HL-60/S4 treated with phorbol 12-myristate 13-acetate at 8.2 ng/mL for 4 days and 3 days (cell line): Measurements from ENCODE around the gene KRTAP1-5.
"Not testable (repeated sequence)": the region's sequence is repeated elsewhere in the genome, so short reads cannot be mapped to it uniquely, and the experiment has no call there.

Source experiments
- in situ Hi-C: fragments of 300-500 bp; cut with MboI; formaldehyde crosslinking; loops from 2 replicates; pipeline ENCODE4 v1.15.0; 2022; ENCODE audit warnings: low sequenced_read_pairs

The KRTAP1-5 gene

GRCh38 chr17:41009301-41009760 is 17.7 kb downstream of the KRTAP1-5 start:
- in situ Hi-C loops = no loop called here

GRCh38 chr17:41008811-41009210 is 18.2 kb downstream of the KRTAP1-5 start, which contains the start of gene KRTAP3-1:
TSS of gene KRTAP3-1 (minus strand) at chr17:41009128. CDS start at chr17:41009074, 54 bp downstream.
- in situ Hi-C loops = no loop called here

- in situ Hi-C loops = no loop called here
These were observed 22.6 kb downstream of the KRTAP1-5 start for GRCh38 chr17:41004397-41004796.

GRCh38 chr17:41003926-41004325 is 23.1 kb downstream of the KRTAP1-5 start:
- in situ Hi-C loops = no loop called here

- in situ Hi-C loops = no loop called here
These were observed 24.2 kb downstream of the KRTAP1-5 start for GRCh38 chr17:41002814-41003213.

DNA sequence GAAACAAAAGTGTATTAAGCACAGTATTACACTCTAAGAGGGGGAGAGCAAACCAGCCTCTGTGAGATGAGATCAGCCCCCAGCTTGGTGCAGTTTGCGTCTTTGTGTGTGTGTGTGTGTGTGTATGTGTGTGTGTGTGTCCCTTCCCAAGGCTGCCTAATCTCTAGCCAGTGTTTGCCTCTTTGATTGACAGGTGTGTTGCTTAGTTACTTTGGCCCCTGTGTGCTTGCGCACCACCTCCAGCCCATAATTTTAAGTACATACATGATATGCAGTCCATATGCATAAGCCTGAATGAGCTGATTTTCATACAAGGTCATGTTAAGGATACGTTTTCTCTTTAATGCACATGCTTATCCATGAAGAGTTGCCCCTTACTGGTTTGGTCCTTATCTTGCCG is 25.2 kb downstream of the KRTAP1-5 start:
- in situ Hi-C loops = no loop called here

- in situ Hi-C loops = not testable (repeated sequence)
These were observed 27.4 kb downstream of the KRTAP1-5 start, which contains the start of gene KRTAP3-2 for GRCh38 chr17:40999563-40999962. TSS of gene KRTAP3-2 (minus strand) at chr17:40999906. CDS start at chr17:40999853, 53 bp downstream.

DNA sequence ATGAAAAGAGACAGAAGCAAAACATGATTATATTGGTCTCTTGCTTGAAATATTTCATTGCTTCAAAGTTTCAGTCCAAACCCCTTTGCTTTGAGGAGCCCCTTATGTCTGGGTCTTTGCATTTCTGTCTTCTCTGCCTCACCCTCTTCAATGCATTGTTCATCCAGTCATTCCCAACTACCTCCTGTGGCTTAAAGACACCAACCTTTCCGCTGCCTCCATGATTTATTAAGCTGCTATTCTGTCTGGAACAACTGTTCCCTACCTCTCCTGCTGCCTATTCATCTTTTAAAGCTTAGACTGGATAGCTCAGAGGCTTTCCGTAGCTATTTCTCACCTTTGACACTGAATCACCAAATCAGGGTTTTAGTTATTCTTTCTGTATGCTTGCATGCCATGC is 29.6 kb downstream of the KRTAP1-5 start:
- in situ Hi-C loops = no loop called here

- in situ Hi-C loops = no loop called here
These were observed 30.2 kb downstream of the KRTAP1-5 start for GRCh38 chr17:40996829-40997228.

GRCh38 chr17:40995116-40995515 is 31.9 kb downstream of the KRTAP1-5 start:
- in situ Hi-C loops = no loop called here

- in situ Hi-C loops = no loop called here
These were observed 33.2 kb downstream of the KRTAP1-5 start, which contains the start of gene KRTAP3-3 for GRCh38 chr17:40993839-40994238. TSS of gene KRTAP3-3 (minus strand) at chr17:40994164. CDS start at chr17:40994097, 67 bp downstream.

DNA sequence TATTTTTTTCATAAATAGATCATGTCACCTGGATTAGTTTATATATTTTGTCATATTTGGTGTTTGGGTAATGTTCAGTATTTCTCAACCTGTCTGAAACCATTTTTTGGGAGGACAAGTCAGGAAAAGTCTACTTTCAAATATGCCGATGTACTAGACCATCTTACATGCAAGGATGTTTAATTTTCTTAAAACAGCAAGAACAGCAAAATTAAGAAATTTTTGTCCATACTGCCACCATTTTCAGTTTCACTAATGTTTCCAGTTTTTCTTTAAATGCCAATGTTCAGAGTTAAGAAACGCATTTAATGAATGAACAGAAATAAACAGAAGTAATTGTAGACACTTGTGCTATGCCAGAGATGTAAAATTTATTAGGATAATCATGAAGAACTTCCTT is 33.9 kb downstream of the KRTAP1-5 start:
- in situ Hi-C loops = no loop called here

GRCh38 chr17:40992666-40993065 is 34.3 kb downstream of the KRTAP1-5 start:
- in situ Hi-C loops = no loop called here

DNA sequence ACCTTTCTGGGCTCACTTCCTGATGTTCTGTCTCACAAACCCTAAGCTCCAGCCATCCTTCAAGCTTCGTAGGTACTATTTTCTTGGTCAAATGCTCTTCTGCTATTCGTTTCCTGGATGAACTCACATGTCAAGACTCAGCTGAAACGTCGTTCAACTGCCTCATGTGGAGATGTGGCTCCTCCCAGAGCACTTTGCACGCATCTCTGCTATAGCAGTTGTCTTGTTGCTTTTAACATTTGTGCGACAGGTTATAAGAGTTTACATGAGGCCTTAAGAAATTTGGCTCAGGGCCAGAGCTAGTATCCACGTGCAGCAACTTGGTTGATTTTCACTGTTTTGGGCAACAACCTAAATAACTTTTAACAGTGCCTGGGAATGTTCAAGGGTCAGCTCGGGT is 40.1 kb downstream of the KRTAP1-5 start:
- in situ Hi-C loops = no loop called here

DNA sequence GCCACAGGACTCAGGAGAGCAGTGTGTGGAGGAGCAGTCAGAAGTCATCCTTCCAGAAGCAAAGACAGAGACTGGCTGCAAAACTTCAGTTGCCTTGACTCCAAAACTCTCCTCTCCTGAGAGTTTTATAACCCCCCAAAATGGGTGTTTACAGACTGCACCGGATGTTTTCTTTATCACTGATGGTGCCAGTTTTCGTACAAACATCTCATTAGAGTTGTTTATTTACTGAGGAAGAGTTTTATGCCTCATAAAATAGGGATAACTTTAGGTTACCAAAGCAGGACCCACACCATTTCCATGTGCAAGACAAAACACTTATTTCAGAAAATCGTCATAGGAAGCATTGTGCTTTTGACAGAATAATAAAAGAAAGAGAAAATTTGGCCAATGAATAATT is 42.8 kb downstream of the KRTAP1-5 start, which contains the start of gene KRT40:
Gene KRT40, minus strand, starts transcription at position 101 of the 400 bp plus-strand sequence. Its CDS starts 53 bp downstream, at position 48.
- in situ Hi-C loops = no loop called here

DNA sequence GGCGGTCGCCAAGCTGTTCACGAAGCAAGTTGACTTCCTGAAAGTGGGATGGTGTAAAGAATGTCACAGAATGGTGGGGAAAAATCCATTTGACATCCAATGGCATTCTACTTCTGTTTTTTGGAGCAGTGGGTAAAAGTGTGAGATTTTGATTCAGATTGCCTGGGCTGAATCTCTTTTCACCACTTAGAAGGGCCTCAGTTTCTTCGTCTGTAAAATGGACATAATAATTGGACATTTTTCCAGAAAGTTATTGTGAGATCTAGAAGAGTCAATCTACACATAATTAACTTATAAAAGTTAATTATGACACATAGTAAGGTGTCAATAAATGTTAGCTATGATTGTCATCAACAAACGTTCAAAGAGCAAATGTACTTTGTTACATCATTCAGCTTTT is 45.9 kb downstream of the KRTAP1-5 start:
- in situ Hi-C loops = no loop called here

DNA sequence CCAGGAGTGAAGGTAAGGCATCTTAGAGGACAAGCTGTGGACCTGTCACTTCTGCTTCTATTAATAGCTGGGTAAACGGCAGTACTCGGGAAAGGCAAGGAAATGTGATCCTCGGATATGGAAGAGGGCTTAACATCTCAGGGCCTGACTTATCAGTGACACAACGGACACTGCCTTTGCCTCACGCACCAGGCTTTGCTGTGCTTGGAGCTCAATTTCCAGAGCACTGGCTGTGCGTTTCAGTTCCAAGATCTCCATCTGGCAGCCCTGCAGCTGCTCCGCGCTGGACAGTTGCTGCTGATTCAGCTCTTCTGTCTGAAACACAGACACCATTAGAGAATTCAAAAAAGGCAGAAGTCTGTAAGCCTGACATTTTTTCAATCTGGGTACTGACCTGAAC is 46.4 kb downstream of the KRTAP1-5 start:
- in situ Hi-C loops = no loop called here

DNA sequence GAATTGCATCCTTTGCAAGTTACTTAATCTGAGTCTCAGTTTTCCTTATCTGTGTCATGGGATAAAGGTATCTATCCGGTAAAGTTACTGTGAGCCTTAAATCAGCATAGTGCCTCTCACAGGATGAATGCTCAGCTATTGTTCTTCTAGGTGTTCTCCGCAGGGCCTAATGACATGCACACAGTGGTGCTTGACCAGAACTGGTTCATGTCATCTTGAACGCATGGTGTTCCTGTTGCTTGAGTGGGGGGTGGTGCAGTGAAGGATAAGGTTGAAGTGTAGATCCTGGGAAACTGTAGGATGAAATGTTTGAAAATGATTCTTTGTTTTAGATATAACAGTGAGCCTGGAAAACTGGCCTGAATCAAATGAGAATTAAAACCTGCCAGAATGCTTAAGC is 46.9 kb downstream of the KRTAP1-5 start:
- in situ Hi-C loops = no loop called here

GRCh38 chr17:40978575-40979151 is 48.3 kb downstream of the KRTAP1-5 start:
- in situ Hi-C loops = no loop called here
